GM19328 (cell line): Measurements from ENCODE around the gene CLNS1A.
"Not testable (repeated sequence)": the region's sequence is repeated elsewhere in the genome, so short reads cannot be mapped to it uniquely, and the experiment has no call there.

Experiments
- ATAC-seq: cut with Tn5 transposase; IDR thresholded peaks from one replicate; pipeline ENCODE4 v1.9.1; 2021; ENCODE audit warnings: mild to moderate bottlenecking, moderate library complexity; ENCODE audit not compliant: unreplicated experiment

CLNS1A gene

DNA sequence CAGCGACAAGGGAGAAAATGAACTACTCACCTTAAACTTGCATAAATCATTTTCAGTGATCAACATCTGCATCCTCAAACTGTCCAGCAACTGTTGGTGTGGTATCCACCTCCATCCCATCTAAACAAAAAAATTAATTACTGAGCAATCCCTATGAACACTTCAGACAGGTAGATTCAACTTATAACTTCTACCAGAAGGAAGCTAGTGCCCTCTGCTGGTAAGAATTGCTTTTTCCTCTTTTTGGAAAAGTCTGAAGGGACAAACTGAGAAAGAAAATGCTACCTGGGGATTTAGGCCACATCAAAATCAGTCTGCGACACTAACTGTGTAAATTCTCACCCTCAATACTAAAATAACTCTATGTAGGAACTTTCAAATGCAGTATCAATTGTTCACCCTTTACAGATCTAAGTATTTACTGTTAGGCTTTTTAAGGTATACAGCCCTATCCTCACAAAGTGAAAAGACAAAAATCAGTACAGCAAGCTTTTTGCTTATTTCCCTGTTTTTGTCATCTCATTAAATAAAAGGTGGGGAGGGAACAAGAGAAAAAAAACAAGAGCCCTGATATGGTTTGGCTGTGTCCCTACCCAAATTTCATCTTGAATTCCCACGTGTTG is 17.9 kb downstream of the CLNS1A start:
- no peak for ATAC-seq

DNA sequence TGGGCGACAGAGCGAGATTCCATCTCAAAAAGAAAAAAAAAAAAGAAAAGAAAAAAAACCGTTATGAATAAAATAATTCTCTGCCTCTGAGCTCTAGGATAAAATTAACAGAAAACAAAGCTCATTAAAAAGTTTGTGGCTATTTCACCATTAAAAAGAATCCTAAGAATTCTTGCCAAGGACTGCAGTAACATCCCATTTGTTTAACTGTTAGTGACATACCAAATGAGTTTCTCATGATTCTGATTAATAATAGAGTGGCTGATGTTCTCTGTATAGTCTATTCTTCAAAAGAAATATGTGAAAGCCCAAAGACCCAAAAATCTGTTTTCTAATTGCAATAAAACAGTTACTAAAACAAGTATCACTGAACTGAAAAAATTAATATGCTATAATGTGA is 19.7 kb downstream of the CLNS1A start:
- no peak for ATAC-seq

DNA sequence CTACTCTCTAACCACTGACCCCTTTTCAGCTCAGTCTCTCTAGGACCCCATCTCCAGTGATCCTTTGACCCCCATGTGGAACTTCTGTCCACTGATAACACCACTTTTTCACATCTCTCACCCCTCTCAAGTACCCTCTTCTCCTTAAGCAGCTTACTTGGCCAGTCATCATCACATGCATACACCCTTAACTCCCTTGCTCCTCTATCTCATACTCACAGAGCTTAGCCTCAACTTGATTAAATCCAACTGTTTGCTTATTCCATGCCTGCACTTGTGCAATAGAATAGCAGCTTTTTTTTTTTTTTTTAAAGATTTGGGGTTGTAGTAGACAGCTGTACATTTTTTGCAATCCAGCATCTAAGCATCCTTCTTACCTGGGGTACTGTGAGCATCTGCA is 25.7 kb downstream of the CLNS1A start:
- no peak for ATAC-seq

DNA sequence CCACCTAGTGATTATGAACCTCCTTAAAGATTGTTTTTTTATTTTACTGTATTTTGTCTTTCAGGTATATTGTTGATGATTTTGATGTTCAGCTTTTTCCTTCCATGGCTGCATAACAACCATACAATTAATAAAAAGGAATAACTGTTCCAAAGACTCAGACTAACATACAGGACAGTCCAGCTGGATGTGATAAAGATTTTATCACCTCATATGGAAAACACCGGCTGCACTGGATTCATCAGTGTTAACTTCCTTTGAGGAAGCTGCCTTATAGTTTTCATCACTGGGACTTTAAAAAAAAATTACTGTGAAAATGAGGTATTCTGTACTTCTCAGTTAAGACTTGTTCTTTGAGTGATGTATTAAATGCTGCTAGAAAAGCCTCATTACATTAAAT is 28.4 kb downstream of the CLNS1A start:
- no peak for ATAC-seq

DNA sequence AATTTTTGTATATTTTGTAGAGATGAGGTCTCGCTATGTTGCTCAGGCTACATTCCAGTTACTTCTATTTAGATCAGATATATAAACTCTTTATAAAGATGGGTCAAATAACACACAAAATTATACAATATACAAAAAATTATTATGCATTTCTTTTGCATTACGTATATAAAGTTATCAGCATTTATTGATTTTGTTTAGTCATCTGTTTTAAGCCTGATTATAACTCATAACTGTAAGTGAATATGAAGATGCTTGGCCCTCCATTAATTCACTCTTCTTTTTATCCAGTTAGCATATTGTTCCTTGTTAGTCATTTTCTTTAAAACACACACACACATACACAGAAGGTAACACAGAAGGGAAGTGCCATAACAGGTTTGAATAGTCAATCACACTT is 33.3 kb downstream of the CLNS1A start:
- no peak for ATAC-seq

DNA sequence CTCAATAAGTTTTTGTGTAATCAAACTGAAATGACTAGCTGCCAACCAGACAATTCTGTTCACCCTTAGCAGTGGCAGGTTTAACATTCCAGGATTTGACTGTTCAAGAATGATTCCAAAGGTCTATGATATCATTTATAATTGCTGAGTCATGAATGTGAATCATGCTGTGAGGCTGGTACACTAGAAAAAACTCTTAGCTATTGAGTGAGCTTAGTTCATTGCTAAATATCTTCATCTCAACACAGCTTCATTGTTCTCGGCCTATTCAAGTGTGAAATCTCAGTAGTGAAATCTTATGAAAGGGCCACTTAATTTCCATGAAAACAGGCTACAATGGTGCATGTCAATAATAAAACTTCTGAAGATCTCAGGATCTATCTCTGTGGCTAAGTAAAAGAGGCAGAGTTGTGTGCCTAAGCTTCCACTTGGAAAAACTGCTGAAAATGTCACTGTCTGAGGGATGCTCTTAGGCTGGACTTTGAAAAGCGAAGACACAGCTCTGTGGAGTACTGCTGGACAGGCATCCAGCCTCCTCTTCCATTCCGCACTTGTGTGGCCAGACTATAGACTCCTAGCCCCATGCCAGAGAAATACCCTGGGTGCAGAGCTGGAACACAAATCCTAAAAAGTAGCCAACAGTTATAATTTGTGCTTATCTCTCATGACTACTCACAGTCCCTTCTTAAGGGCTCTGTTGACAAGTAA is 35.1 kb downstream of the CLNS1A start:
- no peak for ATAC-seq

DNA sequence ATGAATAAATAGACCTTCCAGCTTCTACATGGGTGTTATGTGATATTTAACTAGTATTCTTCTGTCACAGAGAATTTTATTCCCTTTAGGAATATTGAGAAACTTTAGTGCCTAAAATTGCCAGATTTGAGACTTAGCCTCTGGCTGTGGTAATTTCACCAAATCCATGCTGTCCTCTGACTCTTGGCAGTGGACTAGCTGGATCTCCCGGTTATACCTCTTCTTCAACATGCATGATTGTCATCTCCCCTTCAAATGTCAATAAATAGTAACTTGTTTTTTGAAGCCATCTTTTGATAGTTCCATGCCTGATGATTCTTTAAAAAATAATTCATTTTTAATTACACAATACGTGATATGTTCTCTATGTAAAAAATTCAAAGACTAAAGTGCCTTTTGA is 39.4 kb downstream of the CLNS1A start:
- no peak for ATAC-seq

DNA sequence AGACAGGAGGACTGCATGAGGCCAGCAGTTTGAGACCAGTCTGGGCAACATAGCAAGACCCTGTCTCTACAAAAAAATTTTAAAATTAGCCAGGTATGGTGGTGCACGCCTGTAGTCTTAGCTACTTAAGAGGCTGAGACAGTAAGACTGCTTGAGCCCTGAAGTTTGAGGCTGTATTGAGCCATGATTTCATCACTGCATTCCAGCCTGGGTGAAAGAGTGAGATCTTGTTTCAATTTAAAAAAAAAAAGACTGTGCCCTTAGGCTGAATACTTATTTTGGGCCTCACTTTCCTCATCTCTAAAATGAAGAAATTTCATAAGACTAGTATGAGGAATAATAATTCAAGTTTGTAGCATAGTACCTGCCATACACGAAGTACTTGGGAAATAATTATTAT is 41.0 kb downstream of the CLNS1A start:
- ATAC-seq = no peak

DNA sequence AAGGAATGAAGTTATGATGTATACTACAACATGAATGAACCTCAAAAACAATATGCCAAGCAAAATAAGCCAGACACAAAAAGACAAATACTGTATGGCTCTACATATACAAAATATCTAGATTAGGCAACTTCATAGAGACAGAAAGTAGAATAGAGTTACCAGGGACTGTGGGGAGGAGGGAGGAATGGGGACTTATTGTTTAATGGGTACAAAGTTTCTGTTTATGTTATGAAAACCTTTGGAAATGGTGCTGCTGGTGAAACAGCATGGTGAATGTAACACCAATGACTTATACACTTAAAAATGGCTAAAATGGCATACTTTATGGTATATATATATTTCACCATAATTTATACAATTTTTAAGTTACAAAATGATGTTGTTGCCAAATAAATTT is 43.7 kb downstream of the CLNS1A start:
- ATAC-seq = no peak

DNA sequence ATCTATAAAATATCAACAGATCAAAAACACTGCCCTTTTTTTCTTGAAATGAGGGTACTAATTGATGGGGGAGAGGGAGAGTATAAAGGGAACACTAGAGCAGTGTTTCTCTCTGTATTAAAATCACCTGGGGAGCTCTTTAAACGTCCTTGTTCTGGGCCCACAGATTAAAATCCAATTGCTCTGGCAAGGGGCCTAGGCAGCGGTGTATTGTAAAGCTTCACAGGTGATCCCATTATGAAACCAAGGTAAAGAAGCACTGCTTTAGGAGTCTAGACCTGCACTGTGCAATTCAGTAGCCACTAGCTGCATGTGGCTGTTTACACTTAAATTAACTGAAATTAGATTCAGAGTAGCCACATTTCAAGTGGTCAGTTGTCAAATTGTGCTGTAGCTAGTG is 44.9 kb downstream of the CLNS1A start:
- ATAC-seq = no peak

DNA sequence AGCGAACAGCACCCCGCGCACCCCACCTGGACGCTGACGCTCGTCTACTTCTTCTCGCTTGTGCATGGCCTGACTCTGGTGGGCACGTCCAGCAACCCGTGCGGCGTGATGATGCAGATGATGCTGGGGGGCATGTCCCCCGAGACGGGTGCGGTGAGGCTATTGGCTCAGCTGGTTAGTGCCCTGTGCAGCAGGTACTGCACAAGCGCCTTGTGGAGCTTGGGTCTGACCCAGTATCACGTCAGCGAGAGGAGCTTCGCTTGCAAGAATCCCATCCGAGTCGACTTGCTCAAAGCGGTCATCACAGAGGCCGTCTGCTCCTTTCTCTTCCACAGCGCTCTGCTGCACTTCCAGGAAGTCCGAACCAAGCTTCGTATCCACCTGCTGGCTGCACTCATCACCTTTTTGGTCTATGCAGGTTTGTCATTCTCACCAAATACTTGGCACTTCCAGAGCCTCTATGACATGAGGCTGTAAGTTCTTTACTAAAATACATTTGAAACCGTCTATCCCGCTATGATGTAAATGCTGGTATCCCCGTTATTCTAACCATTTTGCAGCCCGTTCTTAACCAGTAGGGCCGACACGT is 47.3 kb downstream of the CLNS1A start:
- no peak for ATAC-seq

DNA sequence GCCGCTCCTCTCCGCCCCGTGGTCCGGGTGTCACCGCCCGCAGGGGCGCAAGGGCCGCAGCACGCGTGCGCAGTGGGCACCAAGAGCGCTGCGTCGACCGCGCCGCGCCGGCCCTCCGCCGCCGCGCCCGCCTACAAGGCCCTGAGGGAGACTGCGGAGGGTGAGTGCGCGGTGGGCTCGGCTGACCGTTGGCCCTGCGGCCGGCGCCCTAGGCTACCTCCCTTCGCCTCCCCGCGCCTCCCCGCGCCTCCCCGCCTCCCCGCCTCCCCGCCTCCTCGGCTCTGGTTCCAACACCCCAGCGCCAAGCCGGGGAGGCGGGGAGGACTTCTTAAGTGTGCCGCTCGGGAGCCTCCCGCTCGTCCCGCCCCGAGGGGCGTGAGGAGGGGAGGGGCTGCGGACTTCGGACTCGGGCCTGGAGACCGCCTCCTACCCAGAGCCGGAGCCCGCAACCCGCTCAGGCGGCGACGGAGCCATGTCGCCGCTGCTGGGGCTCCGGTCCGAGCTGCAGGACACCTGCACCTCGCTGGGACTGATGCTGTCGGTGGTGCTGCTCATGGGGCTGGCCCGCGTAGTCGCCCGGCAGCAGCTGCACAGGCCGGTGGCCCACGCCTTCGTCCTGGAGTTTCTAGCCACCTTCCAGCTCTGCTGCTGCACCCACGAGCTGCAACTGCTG is 47.9 kb downstream of the CLNS1A start, which contains the start of gene AQP11:
TSS of gene AQP11 (plus strand) at position 433 of the 673 bp plus-strand sequence. CDS start at position 473, 40 bp downstream.
- ATAC-seq = peak; percentile 86

DNA sequence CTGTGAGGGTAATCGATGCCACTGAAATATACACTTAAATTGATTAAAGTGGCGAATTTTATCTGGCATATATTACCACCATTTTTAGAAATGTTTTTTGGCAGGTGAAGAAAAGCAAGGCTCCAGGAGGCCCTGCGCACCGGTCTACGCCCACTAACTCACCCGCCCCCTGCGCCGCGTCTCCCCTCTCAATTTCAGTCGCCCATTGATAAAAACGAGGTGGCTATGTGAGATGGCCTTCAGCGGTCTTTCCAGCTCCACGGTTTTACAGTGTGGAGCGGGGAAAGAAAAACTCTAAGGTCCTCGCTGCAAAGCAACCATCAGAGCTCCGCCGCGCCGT is 48.4 kb downstream of the CLNS1A start:
- ATAC-seq = peak; percentile 35

DNA sequence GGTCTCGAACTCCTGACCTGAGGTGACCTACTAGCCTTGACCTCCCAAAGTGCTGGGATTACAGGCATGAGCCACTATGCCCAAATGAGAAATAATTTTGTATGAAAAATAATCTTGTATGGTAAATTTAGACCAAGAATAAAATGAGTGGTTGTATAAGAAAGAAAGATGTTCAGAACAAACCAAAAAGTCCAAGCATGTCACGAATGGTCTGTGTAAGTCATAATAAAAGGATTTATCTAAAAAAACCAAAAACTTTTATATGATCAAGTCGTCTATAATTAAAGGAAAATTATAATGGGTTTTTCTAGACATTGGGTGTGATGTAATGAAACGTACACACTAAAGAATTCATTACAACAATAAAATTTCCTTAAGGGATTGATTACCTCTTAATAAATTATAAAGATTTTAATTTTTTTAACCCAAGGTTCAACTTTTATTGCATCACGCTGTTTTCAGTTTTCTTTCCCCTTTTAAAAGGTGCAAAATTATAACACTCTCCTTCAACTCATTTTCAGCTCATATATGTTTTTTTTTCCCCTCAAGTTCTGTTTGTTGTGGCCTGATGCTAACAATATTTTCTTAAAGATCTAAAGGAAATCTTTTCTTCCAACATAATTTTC is 56.8 kb downstream of the CLNS1A start:
- no peak for ATAC-seq

DNA sequence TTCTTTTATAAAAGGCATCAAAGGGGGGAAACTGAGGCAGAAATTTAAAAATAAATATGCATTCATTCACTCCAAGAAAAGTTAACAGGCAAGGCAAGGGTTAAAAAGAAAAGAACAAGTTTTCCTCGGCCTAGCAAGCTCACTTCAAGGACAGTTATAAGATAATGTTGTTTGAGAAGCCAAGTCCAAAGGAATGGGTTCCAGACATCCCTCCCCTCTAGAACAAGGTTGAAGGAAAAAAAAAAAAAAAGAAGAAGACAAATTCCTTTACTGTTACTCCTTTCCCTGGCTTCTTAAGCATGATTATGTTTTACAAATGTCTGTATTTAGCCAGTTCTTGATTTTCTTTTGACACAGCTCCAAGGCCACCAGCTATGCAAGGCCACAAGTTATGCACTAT is 62.2 kb downstream of the CLNS1A start:
- not testable (repeated sequence) for ATAC-seq

DNA sequence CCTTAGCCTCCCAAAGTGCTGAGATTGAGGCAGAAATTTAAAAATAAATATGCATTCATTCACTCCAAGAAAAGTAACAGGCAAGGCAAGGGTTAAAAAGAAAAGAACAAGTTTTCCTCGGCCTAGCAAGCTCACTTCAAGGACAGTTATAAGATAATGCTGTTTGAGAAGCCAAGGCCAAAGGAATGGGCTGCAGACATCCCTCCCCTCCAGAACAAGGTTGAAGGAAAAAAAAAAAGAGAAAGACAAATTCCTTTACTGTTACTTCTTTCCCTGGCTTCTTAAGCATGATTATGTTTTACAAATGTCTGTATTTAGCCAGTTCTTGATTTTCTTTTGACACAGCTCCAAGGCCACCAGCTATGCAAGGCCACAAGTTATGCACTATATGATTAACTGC is 66.7 kb downstream of the CLNS1A start:
- ATAC-seq = not testable (repeated sequence)

DNA sequence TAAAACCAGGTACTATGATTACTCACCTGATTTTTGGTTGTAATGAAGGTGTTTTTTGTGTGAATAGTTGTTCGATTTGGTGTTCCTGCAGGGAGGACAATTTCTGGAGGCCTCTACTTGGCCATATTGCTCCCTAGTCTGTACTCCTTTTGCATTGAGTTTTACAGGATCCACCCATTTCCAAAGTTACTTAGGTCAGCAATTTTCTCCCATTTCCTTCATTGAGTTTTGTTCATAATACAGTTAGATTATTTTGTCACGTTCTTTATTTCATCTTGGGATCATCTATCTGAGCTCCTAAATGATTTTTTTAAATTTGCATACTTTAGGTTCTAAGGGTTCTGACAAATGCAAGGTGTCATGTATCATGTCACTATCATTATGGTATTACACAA is 67.9 kb downstream of the CLNS1A start:
- no peak for ATAC-seq

DNA sequence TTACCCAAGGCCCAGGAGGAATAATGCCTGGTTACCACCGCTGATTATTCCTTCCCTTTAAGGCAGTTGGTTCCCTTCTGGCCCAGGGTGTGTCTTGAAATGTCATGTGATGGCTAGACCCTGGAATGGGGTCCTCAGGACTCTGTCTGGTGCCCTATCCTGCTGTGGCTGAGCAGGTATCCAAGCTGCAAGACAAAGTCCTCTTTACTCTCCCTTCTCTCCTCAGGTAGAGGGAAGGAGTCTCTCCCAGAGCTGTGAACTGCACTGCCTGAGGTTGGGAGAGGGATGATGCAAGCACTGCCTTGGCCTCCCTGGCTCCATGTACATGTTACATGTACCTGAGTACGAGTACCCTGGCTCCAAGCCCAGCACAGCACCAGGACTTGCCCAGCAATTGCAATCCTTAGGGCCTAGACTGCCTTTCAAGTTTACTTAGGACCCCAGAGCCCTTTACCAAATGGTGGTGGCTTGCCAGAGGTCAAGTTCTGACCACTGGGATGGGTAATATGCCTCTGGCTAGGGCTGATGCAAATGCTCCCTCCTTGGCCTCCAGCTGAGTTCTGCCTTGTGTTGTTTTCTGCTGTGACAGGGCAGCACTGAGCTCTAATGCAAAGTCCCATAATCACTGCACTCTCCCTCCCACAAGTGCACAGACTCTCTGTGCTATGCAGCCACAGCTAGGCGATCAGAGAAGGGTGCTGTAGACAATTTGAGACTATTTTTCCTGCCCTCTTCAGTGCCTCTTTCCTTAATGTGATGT is 68.5 kb downstream of the CLNS1A start:
- no peak for ATAC-seq

DNA sequence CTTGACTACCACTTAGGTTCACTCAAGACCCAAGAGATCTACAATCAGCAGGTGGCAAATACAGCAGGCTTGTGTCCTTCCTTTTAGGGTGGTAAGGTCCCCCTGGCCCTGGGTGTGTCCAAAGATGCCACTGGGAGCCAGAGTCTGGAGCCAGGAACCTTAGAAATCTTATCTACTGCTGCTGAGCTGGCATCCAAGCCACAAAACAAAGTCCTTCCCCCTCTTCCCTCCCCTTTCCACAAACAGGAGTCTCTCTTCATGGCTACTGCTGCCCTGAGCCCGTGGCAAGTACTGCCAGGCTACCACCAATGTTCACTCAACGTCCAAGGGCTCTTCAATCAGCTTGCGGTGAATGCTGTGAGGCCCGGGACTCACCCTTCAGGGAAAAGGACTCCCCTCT is 69.3 kb downstream of the CLNS1A start:
- ATAC-seq = no peak
